ENCODE measurements around the gene TAAR1. TPM values are rescaled to one million over a fixed set of nuclear protein-coding genes. Genes with fewer than 3 reads are reported as not detected.

The TAAR1 gene
- total and polyA plus RNA-seq, 10 of the 15 experiments (the other 5 are each of a cell fraction or from before 2014, with no cell fraction given): not detected

GRCh38 chr6:132686531-132686930 lies 27.5 kb upstream of the TAAR1 start:
- intact Hi-C loops (cut with micrococcal nuclease; ENCODE audit: unreplicated experiment) (no loop called here), in situ Hi-C loops (cut with MboI) (no loop called here)
- SMC1A ChIA-PET (ENCODE audit: uncharacterized antibody, unreplicated experiment): no interaction called here
- POLR2A ChIA-PET: no interaction called here
- CTCF ChIA-PET: no interaction called here
- no peak overlapping the region for H3K4me2 ChIP-seq (ENCODE audit: control insufficient read depth, insufficient read depth)
- no peak overlapping the region for H3K4me3 ChIP-seq
- TF ChIP-seq ZSCAN29 (IDR thresholded peaks at IDR 0.05) (no peak), SIN3A (IDR thresholded peaks at IDR 0.05; ENCODE audit: low read depth, low read length) (no peak), BRCA1 (IDR thresholded peaks at IDR 0.05; ENCODE audit: low read depth, low read length) (no peak), USF2 (IDR thresholded peaks at IDR 0.05; ENCODE audit: borderline replicate concordance, low read depth, low read length) (no peak), RUNX3 (IDR thresholded peaks at IDR 0.05; ENCODE audit: low read length) (no peak), ZBTB11 (CRISPR knock-in tag; IDR thresholded peaks at IDR 0.05) (no peak), PRDM15 (CRISPR knock-in tag; IDR thresholded peaks at IDR 0.05) (no peak), KLF5 (IDR thresholded peaks at IDR 0.05; ENCODE audit: partially characterized antibody) (no peak), IRF5 (IDR thresholded peaks at IDR 0.05; ENCODE audit: borderline replicate concordance) (no peak), MAX (IDR thresholded peaks at IDR 0.05; ENCODE audit: low read depth, low read length) (no peak), MEF2B (IDR thresholded peaks at IDR 0.05; ENCODE audit: partially characterized antibody, poor library complexity, severe bottlenecking) (no peak)
- RAD21 ChIA-PET (ENCODE audit: unreplicated experiment): no interaction called here
- H4K20me1 ChIP-seq (ENCODE audit: control insufficient read depth, insufficient read depth): no peaks in the 10 kb centered on the region
- no peak for ATAC-seq
- WGBS (ENCODE audit: insufficient coverage, insufficient replicate concordance, low lambda C conversion rate, missing lambda C conversion rate): 81% methylated on average over 3 of the region's 3 CpGs
- no peak overlapping the region for H2AFZ ChIP-seq (ENCODE audit: control insufficient read depth, low read depth, low read length)
- H3K9ac ChIP-seq (ENCODE audit: control insufficient read depth, insufficient read depth, low read length): no peak overlapping the region
- no peaks in the 10 kb centered on the region for H3K79me2 ChIP-seq (ENCODE audit: control insufficient read depth, insufficient read depth, low read length)
- H3K27me3 ChIP-seq (replicated peaks in 1 of 2; ENCODE audit: control insufficient read depth in 2 of 2, insufficient read depth in 2 of 2, low read length in 1 of 2): peaks cover 0 to 1% of the 10 kb centered on the region in 2 experiments; a peak in 1 of 4 replicates
- DNase-seq (ENCODE audit: low read depth, low spot score): no peak
- H3K36me3 ChIP-seq (ENCODE audit: control insufficient read depth in 2 of 2, insufficient read depth in 2 of 2, low read length in 1 of 2): no peaks in the 10 kb centered on the region
- no peak overlapping the region for H3K27ac ChIP-seq (ENCODE audit: control insufficient read depth, insufficient read depth)
- H3K4me1 ChIP-seq (ENCODE audit: control insufficient read depth, insufficient read depth, low read length): no peaks in the 10 kb centered on the region
- no TSS peak for BruUV-seq (replicated peaks)
- H3K9me3 ChIP-seq (replicated peaks; ENCODE audit: control insufficient read depth, insufficient read depth, low read length): no peaks in the 10 kb centered on the region
- FAIRE-seq: no peak
